Adipocyte (in vitro differentiated cells): Measurements from ENCODE around the gene PCSK5.

Experiments used
- DNase-seq: peaks from one replicate; pipeline ENCODE4 v3.0.0-alpha.2; 2015; ENCODE audit warnings: low read depth
- H3K27me3 ChIP-seq: replicated peaks from 2 replicates; pipeline ENCODE4 v1.7.0; 2013; ENCODE audit warnings: mild to moderate bottlenecking, low read length, moderate library complexity; ENCODE audit not compliant: control insufficient read depth, insufficient read depth
- H3K36me3 ChIP-seq: 2 replicates; pipeline ENCODE4 v1.7.0; 2013; ENCODE audit warnings: low read length, mild to moderate bottlenecking, moderate library complexity; ENCODE audit not compliant: control insufficient read depth, insufficient read depth, severe bottlenecking
- H3K4me1 ChIP-seq: 2 replicates; pipeline ENCODE4 v1.7.0; 2013; ENCODE audit warnings: mild to moderate bottlenecking, low read length, moderate library complexity; ENCODE audit not compliant: control insufficient read depth, insufficient read depth
- H3K4me3 ChIP-seq: 2 replicates; pipeline ENCODE4 v1.7.0; 2013; ENCODE audit warnings: mild to moderate bottlenecking, low read length, moderate library complexity
- H3K9ac ChIP-seq: 2 replicates; pipeline ENCODE4 v1.7.0; 2013; ENCODE audit warnings: mild to moderate bottlenecking, low read length, moderate library complexity
- H3K9me3 ChIP-seq: 2 replicates; pipeline ENCODE4 v1.7.0; 2013; ENCODE audit warnings: mild to moderate bottlenecking, low read length, moderate library complexity; ENCODE audit not compliant: control insufficient read depth

The PCSK5 gene

DNA sequence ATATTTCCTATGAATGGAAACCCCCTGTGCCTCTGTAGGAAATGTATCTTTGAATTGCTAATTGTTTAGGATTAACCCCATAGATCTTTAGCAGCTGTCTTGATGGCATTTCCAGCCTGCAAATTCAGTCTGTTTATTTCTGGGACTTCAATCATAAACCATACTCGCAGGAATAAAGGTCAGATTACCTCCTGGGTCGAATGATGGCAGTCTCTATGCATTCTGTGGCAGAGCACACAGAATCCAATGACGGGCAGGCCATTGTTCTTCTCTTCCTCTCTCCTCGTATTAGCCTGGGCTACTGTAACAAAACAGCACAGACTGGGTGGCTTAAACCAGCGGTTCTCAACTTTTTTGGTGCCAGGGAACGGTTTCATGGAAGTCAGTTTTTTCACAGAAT, 199.9 kb downstream of the PCSK5 start:
- peaks cover 4% of the 10 kb centered on the region for H3K4me1 ChIP-seq
- H3K9ac ChIP-seq: no peak overlapping the region
- no peak overlapping the region for H3K4me3 ChIP-seq
- DNase-seq: no peak
- H3K9me3 ChIP-seq: no peaks in the 10 kb centered on the region
- H3K36me3 ChIP-seq: peaks cover 28% of the 10 kb centered on the region
- H3K27me3 ChIP-seq: no peaks in the 10 kb centered on the region

DNA sequence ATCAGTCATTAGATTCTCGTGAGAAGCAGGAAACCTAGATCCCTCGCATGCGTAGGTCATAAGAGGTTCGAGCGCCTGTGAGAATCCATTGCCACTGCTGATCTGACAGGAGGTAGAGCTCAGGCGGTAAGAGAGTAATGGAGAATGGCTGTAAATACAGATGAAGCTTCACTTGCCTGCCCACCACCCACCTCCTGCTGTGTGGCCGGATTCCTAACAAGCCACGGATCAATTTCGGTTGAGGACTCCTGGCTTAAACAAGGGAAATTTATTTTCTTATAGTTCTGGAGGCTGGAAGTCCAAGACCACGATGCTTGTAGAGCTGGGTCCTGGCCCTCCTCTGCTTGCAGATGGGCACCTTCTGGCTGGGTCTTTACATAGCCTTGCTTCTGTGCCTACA, 200.4 kb downstream of the PCSK5 start:
- no peak for DNase-seq
- no peak overlapping the region for H3K9ac ChIP-seq
- H3K4me3 ChIP-seq: no peak overlapping the region
- H3K27me3 ChIP-seq: no peaks in the 10 kb centered on the region
- no peaks in the 10 kb centered on the region for H3K9me3 ChIP-seq
- peaks cover 3% of the 10 kb centered on the region for H3K4me1 ChIP-seq
- peaks cover 33% of the 10 kb centered on the region for H3K36me3 ChIP-seq

DNA sequence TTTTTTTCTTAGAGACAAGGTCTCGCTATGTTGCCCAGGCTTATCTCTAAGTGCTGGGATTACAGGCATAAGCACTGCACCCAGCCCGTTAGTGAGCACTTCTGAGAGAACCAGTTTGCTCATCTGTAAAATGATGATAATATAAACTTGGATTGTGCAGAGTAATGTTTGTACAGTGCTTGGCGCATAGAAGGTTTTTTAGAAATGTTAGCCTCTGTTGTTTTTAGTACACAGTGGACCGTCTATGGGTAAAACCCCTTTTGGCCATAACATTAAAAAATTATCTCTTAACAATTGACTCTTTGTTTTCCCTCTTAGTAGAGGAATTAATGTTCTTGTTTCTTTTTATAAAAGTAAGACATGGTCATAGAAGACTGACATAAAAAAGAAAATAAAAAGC, 202.1 kb downstream of the PCSK5 start:
- no peak for DNase-seq
- Histone ChIP-seq H3K9me3 (no peaks in the 10 kb centered on the region), H3K9ac (no peak overlapping the region)

DNA sequence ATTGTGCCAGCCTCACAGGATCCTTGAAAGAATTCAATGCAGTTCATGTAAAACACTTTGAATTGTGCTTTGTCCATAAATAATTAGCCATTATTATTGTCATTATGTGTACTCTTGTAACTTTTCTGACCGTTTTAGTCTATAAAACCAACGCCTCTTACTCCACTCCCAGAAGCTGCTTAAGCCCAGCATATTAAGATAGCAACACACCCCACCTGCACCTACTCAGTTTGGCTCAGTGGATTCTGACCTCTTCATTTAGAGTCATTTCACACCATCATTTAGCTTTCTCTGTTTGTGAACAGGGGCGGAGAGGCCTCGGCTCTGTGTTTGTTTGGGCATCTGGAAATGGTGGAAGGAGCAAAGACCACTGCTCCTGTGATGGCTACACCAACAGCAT, 205.1 kb downstream of the PCSK5 start:
- Histone ChIP-seq H3K27me3 (no peaks in the 10 kb centered on the region), H3K9ac (no peak overlapping the region), H3K4me3 (no peak overlapping the region), H3K4me1 (peaks cover 14% of the 10 kb centered on the region), H3K9me3 (no peaks in the 10 kb centered on the region), H3K36me3 (peaks cover 48% of the 10 kb centered on the region)
- DNase-seq: no peak

More for the DNA sequence above, 202.1 kb downstream of the PCSK5 start:
- Histone ChIP-seq H3K36me3 (peaks cover 39% of the 10 kb centered on the region), H3K4me1 (peaks cover under 1% of the 10 kb centered on the region), H3K27me3 (no peaks in the 10 kb centered on the region), H3K4me3 (no peak overlapping the region)

DNA sequence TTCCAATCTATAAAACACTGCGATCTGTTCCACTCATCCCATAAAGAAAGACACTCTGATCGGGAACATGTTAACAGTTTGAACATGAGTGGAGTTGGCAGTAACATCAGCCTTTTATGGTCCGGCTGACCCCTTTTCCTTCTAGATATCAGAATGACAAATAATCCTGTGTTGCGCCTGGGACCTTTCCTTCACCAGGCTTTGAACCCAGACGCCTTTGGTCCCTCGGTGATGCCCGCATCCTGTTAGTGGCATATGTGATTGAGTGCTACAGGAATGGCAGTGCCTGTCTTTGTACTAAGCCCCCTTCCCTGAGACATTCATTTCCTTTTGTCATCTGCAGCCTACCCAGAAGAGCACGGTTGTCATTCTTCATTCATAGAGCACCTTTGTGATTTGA, 209.0 kb downstream of the PCSK5 start:
- H3K9ac ChIP-seq: peak overlapping the region; percentile 34
- H3K4me1 ChIP-seq: peaks cover 39% of the 10 kb centered on the region
- no peaks in the 10 kb centered on the region for H3K9me3 ChIP-seq
- H3K27me3 ChIP-seq: no peaks in the 10 kb centered on the region
- peaks cover 24% of the 10 kb centered on the region for H3K36me3 ChIP-seq
- no peak overlapping the region for H3K4me3 ChIP-seq
- DNase-seq: no peak

DNA sequence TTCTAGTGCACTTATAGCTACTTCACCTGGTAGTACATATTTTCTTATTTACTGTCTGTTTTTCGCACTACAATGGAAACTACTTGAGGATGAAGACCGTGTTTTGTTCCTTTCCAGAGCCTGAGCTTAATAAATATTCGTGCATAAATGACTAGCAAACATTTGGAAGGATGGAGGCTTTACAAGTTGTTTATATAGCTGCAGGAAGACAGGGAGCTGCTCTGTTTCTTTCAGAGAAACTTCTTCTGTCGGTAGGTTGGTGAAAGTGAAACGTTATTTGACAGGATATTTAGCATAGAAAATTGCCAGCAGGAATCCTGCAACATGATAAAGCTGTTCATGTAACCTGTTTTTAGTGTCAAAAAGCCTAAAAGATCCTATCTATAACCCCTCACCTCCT, 210.6 kb downstream of the PCSK5 start:
- H3K9me3 ChIP-seq: no peaks in the 10 kb centered on the region
- H3K4me3 ChIP-seq: no peak overlapping the region
- peaks cover 17% of the 10 kb centered on the region for H3K36me3 ChIP-seq
- DNase-seq: no peak
- H3K27me3 ChIP-seq: no peaks in the 10 kb centered on the region
- H3K9ac ChIP-seq: peak overlapping the region; percentile 64
- H3K4me1 ChIP-seq: peaks cover 39% of the 10 kb centered on the region

DNA sequence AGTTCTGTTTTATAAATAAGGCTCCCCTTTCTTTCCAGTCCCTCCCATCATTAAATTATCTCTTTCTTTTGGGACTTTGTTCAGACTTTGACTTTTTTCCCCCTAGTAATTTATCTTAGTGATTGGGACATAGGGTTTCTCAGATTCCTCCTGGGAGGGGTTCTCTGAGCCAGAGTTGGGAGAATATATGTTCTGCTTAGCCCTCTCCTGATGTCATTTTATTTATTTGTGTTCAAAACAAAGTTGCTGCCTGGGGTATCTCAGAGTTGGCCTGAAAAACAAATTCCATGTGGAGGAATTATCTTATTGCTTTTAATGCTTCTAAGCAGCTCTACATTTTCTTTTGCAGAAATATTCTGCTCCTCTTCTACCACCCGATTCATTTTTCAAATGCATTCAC, 211.0 kb downstream of the PCSK5 start:
- Histone ChIP-seq H3K9ac (peak overlapping the region; percentile 64), H3K27me3 (no peaks in the 10 kb centered on the region), H3K4me3 (peak overlapping the region; percentile 14), H3K4me1 (peaks cover 40% of the 10 kb centered on the region), H3K9me3 (no peaks in the 10 kb centered on the region), H3K36me3 (peaks cover 13% of the 10 kb centered on the region)
- peak; percentile 34 for DNase-seq

DNA sequence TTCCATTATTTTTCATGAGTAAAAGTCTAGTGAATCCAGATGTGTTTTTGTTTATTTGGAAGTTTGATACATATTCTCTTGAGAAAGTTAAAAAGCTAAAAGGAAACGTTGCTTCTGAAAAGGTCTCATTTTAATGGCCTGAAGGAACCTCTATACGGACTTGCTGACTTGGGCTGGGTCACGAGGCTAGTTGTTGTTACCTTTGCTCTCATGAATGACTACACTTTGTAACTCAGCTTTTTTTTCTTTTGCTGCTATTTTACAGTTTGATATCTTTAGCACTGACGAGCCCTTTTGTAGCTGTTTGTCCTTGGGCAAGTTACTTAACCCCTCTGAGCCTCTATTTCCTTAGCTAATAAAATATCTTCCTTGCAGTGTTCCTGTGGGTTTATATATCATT, 211.5 kb downstream of the PCSK5 start:
- Histone ChIP-seq H3K4me1 (peaks cover 44% of the 10 kb centered on the region), H3K9me3 (no peaks in the 10 kb centered on the region), H3K4me3 (peak overlapping the region; percentile 14), H3K27me3 (no peaks in the 10 kb centered on the region), H3K36me3 (peaks cover 12% of the 10 kb centered on the region), H3K9ac (peak overlapping the region; percentile 64)
- DNase-seq: peak; percentile 21

DNA sequence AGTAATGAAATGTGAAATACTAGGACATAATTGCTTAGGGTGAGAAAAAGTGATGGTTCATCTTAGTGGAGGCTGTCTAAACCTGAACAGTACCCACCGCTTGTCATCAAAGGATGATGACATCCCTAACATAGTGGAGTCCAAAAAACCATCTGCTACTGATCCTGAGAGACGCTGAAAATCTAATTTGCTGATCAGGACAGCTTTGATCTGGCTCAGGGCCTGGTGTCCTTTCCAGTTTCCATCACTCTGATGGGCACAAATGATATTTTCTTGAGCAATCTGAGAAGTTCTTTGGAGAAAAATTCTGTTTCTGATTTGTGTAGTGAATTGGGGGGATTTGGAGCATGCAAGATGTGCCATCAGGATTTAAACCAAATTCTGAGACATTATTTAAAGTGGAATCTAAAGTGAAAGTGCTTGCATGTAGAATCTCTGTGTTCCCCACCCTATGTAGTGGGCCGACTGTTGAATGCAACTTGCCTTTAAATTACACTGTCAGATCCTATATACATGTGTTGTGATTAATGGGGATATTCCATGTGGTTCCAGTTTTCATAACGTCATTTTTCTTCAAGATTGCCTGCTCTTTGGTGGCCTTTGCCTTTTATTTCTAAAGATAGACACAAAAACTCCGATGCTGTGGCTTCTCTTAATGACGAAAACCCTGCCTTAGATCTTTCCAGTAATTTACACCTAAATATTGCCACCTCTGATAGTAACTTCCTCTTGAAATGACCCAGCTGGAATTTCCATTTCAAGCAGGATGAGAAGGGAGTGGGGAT, 213.2 kb downstream of the PCSK5 start:
- DNase-seq: no peak
- no peak overlapping the region for H3K4me3 ChIP-seq
- H3K9ac ChIP-seq: no peak overlapping the region
- no peaks in the 10 kb centered on the region for H3K27me3 ChIP-seq
- no peaks in the 10 kb centered on the region for H3K9me3 ChIP-seq
- peaks cover 50% of the 10 kb centered on the region for H3K4me1 ChIP-seq
- H3K36me3 ChIP-seq: peaks cover 6% of the 10 kb centered on the region

DNA sequence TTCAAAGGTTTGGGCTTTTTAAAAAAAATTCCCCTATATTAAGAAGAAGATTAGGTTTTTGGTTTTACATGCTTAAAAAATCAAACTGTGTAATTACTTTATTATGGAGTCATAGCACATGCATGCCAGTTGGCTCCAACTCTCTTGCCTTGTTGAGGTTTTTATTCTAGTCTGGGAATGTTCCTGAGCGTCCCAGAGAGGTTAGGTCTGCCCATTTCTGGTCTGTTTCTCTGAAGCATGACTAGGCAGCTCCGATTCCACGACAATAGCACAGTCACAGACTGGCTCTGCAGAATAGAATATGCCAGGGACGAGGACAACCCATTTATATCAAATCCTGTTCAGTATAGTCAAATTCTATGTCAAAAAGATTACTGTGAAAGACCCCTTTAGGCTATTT, 217.0 kb downstream of the PCSK5 start:
- Histone ChIP-seq H3K4me3 (no peak overlapping the region), H3K36me3 (peaks cover 12% of the 10 kb centered on the region), H3K4me1 (peaks cover 30% of the 10 kb centered on the region), H3K9ac (peak overlapping the region; percentile 13), H3K27me3 (no peaks in the 10 kb centered on the region), H3K9me3 (no peaks in the 10 kb centered on the region)
- DNase-seq: peak; percentile 76

DNA sequence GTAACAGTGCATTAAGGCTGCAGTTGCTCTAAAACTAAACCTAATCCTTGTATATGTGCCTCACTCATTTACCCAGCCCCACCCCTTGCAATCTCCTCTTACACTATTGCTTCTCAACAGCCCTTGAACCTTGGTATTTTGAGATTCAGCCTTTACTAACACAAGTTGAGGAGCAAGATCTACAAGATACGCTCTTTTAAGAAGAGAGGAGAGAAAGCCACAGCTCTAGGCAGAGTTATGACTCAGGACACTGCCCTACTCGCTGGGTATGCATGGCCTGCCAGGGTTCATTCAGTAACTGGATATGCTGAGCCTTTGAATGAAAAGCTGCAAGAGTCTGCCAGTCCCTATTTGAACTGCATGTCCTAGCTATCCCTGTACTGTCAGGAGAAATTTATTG, 219.5 kb downstream of the PCSK5 start:
- H3K4me1 ChIP-seq: peaks cover 37% of the 10 kb centered on the region
- peaks cover 12% of the 10 kb centered on the region for H3K36me3 ChIP-seq
- H3K27me3 ChIP-seq: no peaks in the 10 kb centered on the region
- no peak overlapping the region for H3K9ac ChIP-seq
- peak; percentile 81 for DNase-seq
- no peaks in the 10 kb centered on the region for H3K9me3 ChIP-seq
- no peak overlapping the region for H3K4me3 ChIP-seq

DNA sequence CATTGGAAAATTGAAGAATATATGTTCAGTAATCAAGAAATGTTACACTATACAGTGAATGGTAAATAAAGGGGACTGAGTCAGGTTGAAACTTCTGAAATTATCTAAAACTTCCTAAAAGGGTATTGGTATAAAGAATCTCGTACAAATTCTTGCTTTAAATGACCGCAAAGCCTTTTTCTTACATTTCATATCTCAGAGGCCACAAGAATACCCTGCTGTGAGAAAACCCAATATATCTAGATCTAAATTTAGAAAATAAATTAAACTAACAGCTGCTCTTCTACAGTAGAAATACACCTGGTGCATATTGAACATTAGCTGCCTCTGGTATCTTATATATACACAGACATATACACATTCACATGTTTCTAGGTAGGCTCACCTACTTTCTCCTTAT, 221.7 kb downstream of the PCSK5 start:
- Histone ChIP-seq H3K27me3 (no peaks in the 10 kb centered on the region), H3K4me1 (peaks cover 43% of the 10 kb centered on the region), H3K4me3 (no peak overlapping the region), H3K36me3 (peaks cover 12% of the 10 kb centered on the region), H3K9me3 (no peaks in the 10 kb centered on the region), H3K9ac (no peak overlapping the region)
- no peak for DNase-seq
